ENCODE results near the gene CEND1.

The CEND1 gene

GRCh38 chr11:771617-772204 lies 18.2 kb downstream of the CEND1 start:
- TF ChIP-seq, protein P1, sequence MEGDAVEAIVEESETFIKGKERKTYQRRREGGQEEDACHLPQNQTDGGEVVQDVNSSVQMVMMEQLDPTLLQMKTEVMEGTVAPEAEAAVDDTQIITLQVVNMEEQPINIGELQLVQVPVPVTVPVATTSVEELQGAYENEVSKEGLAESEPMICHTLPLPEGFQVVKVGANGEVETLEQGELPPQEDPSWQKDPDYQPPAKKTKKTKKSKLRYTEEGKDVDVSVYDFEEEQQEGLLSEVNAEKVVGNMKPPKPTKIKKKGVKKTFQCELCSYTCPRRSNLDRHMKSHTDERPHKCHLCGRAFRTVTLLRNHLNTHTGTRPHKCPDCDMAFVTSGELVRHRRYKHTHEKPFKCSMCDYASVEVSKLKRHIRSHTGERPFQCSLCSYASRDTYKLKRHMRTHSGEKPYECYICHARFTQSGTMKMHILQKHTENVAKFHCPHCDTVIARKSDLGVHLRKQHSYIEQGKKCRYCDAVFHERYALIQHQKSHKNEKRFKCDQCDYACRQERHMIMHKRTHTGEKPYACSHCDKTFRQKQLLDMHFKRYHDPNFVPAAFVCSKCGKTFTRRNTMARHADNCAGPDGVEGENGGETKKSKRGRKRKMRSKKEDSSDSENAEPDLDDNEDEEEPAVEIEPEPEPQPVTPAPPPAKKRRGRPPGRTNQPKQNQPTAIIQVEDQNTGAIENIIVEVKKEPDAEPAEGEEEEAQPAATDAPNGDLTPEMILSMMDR (IDR thresholded peaks at IDR 0.05; ENCODE audit: borderline replicate concordance, control extremely low read depth, extremely low read depth, insufficient read depth, missing control alignments) = no peak
- in situ Hi-C loops (cut with MboI; ENCODE audit: low sequenced_read_pairs, unreplicated experiment) = no loop called here
- no peak for DNase-seq (ENCODE audit: low spot score)

GRCh38 chr11:770642-771616 lies 19.0 kb downstream of the CEND1 start:
- no peak for DNase-seq (ENCODE audit: low spot score)
- in situ Hi-C loops (cut with MboI; ENCODE audit: low sequenced_read_pairs, unreplicated experiment) = no loop called here
- TF ChIP-seq, protein P1 (IDR thresholded peaks at IDR 0.05; ENCODE audit: borderline replicate concordance, control extremely low read depth, extremely low read depth, insufficient read depth, missing control alignments) = no peak

DNA sequence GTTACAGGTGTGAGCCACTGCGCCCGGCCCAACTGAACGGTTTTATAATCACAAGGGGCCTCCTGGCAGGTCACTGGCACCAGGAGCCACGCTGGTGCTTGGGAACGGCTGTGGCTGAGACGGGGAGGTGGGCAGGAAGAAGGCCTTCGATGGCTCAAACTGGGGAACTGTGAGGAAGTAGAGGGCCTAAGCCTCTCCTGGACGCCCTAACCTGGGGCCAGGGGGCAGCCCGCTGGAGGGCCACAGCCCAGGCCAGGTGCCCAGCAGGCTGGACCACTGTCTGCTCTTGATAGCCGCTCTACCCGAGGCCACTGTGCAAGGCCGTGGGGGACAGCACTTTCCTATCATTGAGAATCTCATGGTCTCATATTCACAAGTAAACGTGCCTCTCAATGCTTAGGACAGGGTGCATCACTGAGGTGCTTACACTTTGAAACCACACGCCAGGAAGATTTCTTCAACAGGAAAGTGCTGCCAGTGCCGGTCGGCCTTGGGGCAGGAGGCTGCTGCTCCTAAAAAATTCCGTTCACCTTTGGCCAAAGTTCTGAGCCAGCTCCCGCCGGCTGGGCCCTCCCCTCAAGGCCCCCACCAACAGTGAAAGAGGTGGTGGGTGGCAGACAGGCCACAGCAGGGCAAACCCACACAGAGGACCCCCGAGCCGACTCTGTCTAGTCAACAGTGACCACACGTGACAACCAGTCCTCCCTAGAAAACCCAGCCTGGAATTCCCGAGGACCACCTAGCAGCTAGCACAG lies 19.8 kb downstream of the CEND1 start:
- in situ Hi-C loops (cut with MboI; ENCODE audit: low sequenced_read_pairs, unreplicated experiment) = no loop called here
- no peak for DNase-seq (ENCODE audit: low spot score)
- TF ChIP-seq, protein P1 (IDR thresholded peaks at IDR 0.05; ENCODE audit: borderline replicate concordance, control extremely low read depth, extremely low read depth, insufficient read depth, missing control alignments) = no peak

DNA sequence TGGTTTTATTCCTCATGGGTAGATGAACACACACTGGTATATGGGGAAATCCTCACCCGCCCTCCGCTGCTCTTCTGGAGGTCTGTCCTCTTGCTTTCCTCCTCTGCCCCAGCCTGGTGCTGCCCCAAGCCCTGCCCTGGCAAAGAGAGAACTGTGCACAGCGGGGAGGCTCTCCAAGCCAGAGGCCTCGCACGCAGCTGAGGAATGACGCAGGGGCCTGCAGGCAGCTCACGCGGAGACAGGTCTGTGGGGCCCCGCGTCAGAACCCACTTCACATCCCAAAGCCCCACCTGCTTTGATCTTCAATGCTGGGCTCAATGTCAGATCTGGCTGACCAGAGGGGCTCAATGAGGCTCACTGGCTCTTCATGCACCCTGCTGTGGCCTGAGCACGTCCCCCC lies 22.7 kb downstream of the CEND1 start:
- TF ChIP-seq, protein P1 (IDR thresholded peaks at IDR 0.05; ENCODE audit: borderline replicate concordance, control extremely low read depth, extremely low read depth, insufficient read depth, missing control alignments) = no peak
- no peak for DNase-seq (ENCODE audit: low spot score)
- in situ Hi-C loops (cut with MboI; ENCODE audit: low sequenced_read_pairs, unreplicated experiment) = no loop called here

GRCh38 chr11:766936-767210 lies 23.0 kb downstream of the CEND1 start:
- no peak for DNase-seq (ENCODE audit: low spot score)
- in situ Hi-C loops (cut with MboI; ENCODE audit: low sequenced_read_pairs, unreplicated experiment) = no loop called here
- TF ChIP-seq, protein P1 (IDR thresholded peaks at IDR 0.05; ENCODE audit: borderline replicate concordance, control extremely low read depth, extremely low read depth, insufficient read depth, missing control alignments) = no peak

GRCh38 chr11:766106-766935 lies 23.6 kb downstream of the CEND1 start:
- in situ Hi-C loops (cut with MboI; ENCODE audit: low sequenced_read_pairs, unreplicated experiment) = no loop called here
- DNase-seq (ENCODE audit: low spot score) = no peak
- TF ChIP-seq, protein P1 (IDR thresholded peaks at IDR 0.05; ENCODE audit: borderline replicate concordance, control extremely low read depth, extremely low read depth, insufficient read depth, missing control alignments) = no peak
